ENCODE data around the gene CYRIA.

The CYRIA gene

GRCh38 chr2:16650287-16651249 lies 15.1 kb downstream of the CYRIA start:
- no peak for DNase-seq (ENCODE audit: low spot score)

GRCh38 chr2:16649353-16650286 lies 16.0 kb downstream of the CYRIA start:
- no peak for DNase-seq (ENCODE audit: low spot score)

GRCh38 chr2:16647992-16648617 lies 17.5 kb downstream of the CYRIA start:
- no peak for DNase-seq (ENCODE audit: low spot score)

- no peak for DNase-seq (ENCODE audit: low spot score)
Observed at GRCh38 chr2:16645775-16646559, 19.7 kb downstream of the CYRIA start.

GRCh38 chr2:16645088-16645487 lies 20.5 kb downstream of the CYRIA start:
- DNase-seq (ENCODE audit: low spot score) = no peak

GRCh38 chr2:16644221-16644925 lies 21.3 kb downstream of the CYRIA start:
- DNase-seq (ENCODE audit: low spot score) = no peak

GRCh38 chr2:16643099-16643498 lies 22.5 kb downstream of the CYRIA start:
- DNase-seq (ENCODE audit: low spot score) = no peak

GRCh38 chr2:16642088-16642487 lies 23.5 kb downstream of the CYRIA start:
- no peak for DNase-seq (ENCODE audit: low spot score)

GRCh38 chr2:16641509-16641908 lies 24.1 kb downstream of the CYRIA start:
- no peak for DNase-seq (ENCODE audit: low spot score)

- no peak for DNase-seq (ENCODE audit: low spot score)
Observed at GRCh38 chr2:16640867-16641266, 24.8 kb downstream of the CYRIA start.

- no peak for DNase-seq (ENCODE audit: low spot score)
Observed at GRCh38 chr2:16640001-16640700, 25.5 kb downstream of the CYRIA start.

- no peak for DNase-seq (ENCODE audit: low spot score)
Observed at GRCh38 chr2:16639431-16639830, 26.2 kb downstream of the CYRIA start.

- DNase-seq (ENCODE audit: low spot score) = no peak
Observed at GRCh38 chr2:16638946-16639345, 26.7 kb downstream of the CYRIA start.

GRCh38 chr2:16637304-16637703 lies 28.3 kb downstream of the CYRIA start:
- no peak for DNase-seq (ENCODE audit: low spot score)

- DNase-seq (ENCODE audit: low spot score) = no peak
Observed at GRCh38 chr2:16635791-16636699, 29.6 kb downstream of the CYRIA start.

- no peak for DNase-seq (ENCODE audit: low spot score)
Observed at GRCh38 chr2:16633621-16634430, 31.8 kb downstream of the CYRIA start.

GRCh38 chr2:16632598-16632997 lies 33.0 kb downstream of the CYRIA start:
- DNase-seq (ENCODE audit: low spot score) = no peak

GRCh38 chr2:16630463-16630862 lies 35.2 kb downstream of the CYRIA start:
- DNase-seq (ENCODE audit: low spot score) = no peak

Measured in hematopoietic multipotent progenitor cell treated with erythropoietin and hydrocortisone succinate and interleukin-3 and kit ligand, for 17 days (in vitro differentiated cells).